B cell (primary cell): ENCODE data around the gene TIGD6. TPM values are rescaled to one million over a fixed set of nuclear protein-coding genes. Genes with fewer than 3 reads are reported as not detected.

ENCODE experiments used
- ATAC-seq: fragments of 200-7000 bp; cut with Tn5 transposase; one replicate; pipeline ENCODE4 v1.10.0; 2021; ENCODE audit warnings: low read depth, mild to moderate bottlenecking, moderate number of reproducible peaks, moderate library complexity
- CTCF ChIA-PET: fragments of 350-600 bp; sonication (Branson Sonifier 250); formaldehyde crosslinking; loops from one replicate; lab custom pipeline; 2021; ENCODE audit warnings: antibody characterized with exemption, inconsistent platforms; lab: Charles Lee
- POLR2A ChIA-PET: fragments of 350-600 bp; sonication (Branson Sonifier 250); formaldehyde crosslinking; loops from one replicate; lab custom pipeline; 2021; ENCODE audit warnings: antibody characterized with exemption; lab: Charles Lee
- DNase-seq: peaks from one replicate; pipeline ENCODE4 v3.0.0; 2013
- H2AFZ ChIP-seq: 2 replicates; pipeline ENCODE4 v1.6.1; 2012; ENCODE audit warnings: mild to moderate bottlenecking, low read depth, low read length; ENCODE audit not compliant: insufficient read depth, poor library complexity, severe bottlenecking
- H3K27ac ChIP-seq, 2 donors: 1 replicate in 1 of 2; 2 replicates in 1 of 2; pipeline ENCODE4 v1.5.1; 2012 to 2013; ENCODE audit warnings: low read length in 2 of 2, mild to moderate bottlenecking in 2 of 2, moderate library complexity in 1 of 2
- H3K27me3 ChIP-seq, 4 experiments: fragments of 200-600 bp in 1 of 4; sonication (generic) in 1 of 4; replicated peaks in 1 of 4; 1 replicate in 2 of 4; 2 replicates in 2 of 4; pipeline versions ENCODE4 v1.6.1 to v1.7.0; 2013 to 2016; ENCODE audit warnings: low read length in 3 of 4, mild to moderate bottlenecking in 2 of 4, mixed read lengths in 1 of 4, moderate library complexity in 1 of 4; ENCODE audit not compliant: insufficient read depth in 4 of 4, control insufficient read depth in 3 of 4; ENCODE audit errors: control extremely low read depth in 1 of 4
- H3K36me3 ChIP-seq, 2 experiments: replicated peaks in 1 of 2; 1 replicate in 1 of 2; 2 replicates in 1 of 2; pipeline versions ENCODE4 v1.6.1 to v1.7.1; 2013; ENCODE audit warnings: low read length in 1 of 2; ENCODE audit not compliant: insufficient read depth in 2 of 2, control insufficient read depth in 1 of 2; ENCODE audit errors: control extremely low read depth in 1 of 2, extremely low read depth in 1 of 2
- H3K4me1 ChIP-seq, 2 donors: fragments of 200-600 bp in 1 of 2; sonication (generic) in 1 of 2; 1 replicate in 1 of 2; 2 replicates in 1 of 2; pipeline versions ENCODE4 v1.5.1 to v1.6.1; 2013 to 2017; ENCODE audit warnings: low read length in 2 of 2; ENCODE audit not compliant: control insufficient read depth in 2 of 2, insufficient read depth in 2 of 2
- H3K4me2 ChIP-seq: replicated peaks from 2 replicates; pipeline ENCODE3; 2012; ENCODE audit warnings: mild to moderate bottlenecking, low read depth, low read length; ENCODE audit not compliant: poor library complexity, severe bottlenecking
- H3K4me3 ChIP-seq, 5 experiments: fragments of 200-600 bp in 1 of 5; sonication (generic) in 1 of 5; 1 replicate in 3 of 5; 2 replicates in 2 of 5; pipeline versions ENCODE4 v1.5.1 to v1.7.0; 2011 to 2016; ENCODE audit warnings: low read length in 4 of 5, mild to moderate bottlenecking in 4 of 5, low read depth in 2 of 5, control low read depth in 1 of 5, moderate library complexity in 1 of 5; ENCODE audit not compliant: insufficient read depth in 1 of 5; ENCODE audit errors: control extremely low read depth in 1 of 5, extremely low read depth in 1 of 5
- H3K79me2 ChIP-seq: fragments of 200-600 bp; sonication (generic); one replicate; pipeline ENCODE4 v1.6.0; 2016; ENCODE audit warnings: low read length; ENCODE audit not compliant: control insufficient read depth, insufficient read depth
- H3K9ac ChIP-seq: fragments of 200-600 bp; sonication (generic); 2 replicates; pipeline ENCODE4 v1.6.1; 2017; ENCODE audit warnings: mild to moderate bottlenecking, low read length, moderate library complexity
- H3K9me3 ChIP-seq, 3 donors: one replicate each; pipeline versions ENCODE4 v1.6.1 to v1.7.1; 2013; ENCODE audit warnings: low read length in 2 of 3; ENCODE audit not compliant: control insufficient read depth in 2 of 3, insufficient read depth in 1 of 3; ENCODE audit errors: control extremely low read depth in 1 of 3
- H4K20me1 ChIP-seq: 2 replicates; pipeline ENCODE4 v1.6.0; 2012; ENCODE audit warnings: mild to moderate bottlenecking, low read length; ENCODE audit not compliant: insufficient read depth, control insufficient read depth, poor library complexity, severe bottlenecking
- H3K27ac Mint-ChIP-seq: one replicate; pipeline ENCODE4 v1.8.0; 2021; ENCODE audit warnings: mixed read lengths
- H3K27me3 Mint-ChIP-seq: one replicate; pipeline ENCODE4 v1.8.0; 2021; ENCODE audit warnings: mixed read lengths
- H3K4me1 Mint-ChIP-seq: one replicate; pipeline ENCODE4 v1.8.0; 2021; ENCODE audit warnings: mixed read lengths
- H3K4me3 Mint-ChIP-seq: one replicate; pipeline ENCODE4 v1.8.0; 2021; ENCODE audit warnings: mixed read lengths
- H3K9me3 Mint-ChIP-seq: one replicate; pipeline ENCODE4 v1.8.0; 2022; ENCODE audit warnings: mixed read lengths; ENCODE audit not compliant: insufficient read depth
- EZH2 ChIP-seq: IDR thresholded peaks from 2 replicates; pipeline ENCODE4 v1.6.1; 2012; ENCODE audit warnings: borderline replicate concordance, low read depth, mild to moderate bottlenecking, moderate library complexity, low read length; ENCODE audit not compliant: insufficient read depth, poor library complexity, severe bottlenecking
- WGBS: methylation state at CpG from one replicate; pipeline ENCODE4 v1.1.5; 2013; ENCODE audit warnings: missing lambda C conversion rate; ENCODE audit not compliant: insufficient coverage; 5-methylcytosine and 5-hydroxymethylcytosine counted together
- intact Hi-C: fragments of 100-400 bp; cut with micrococcal nuclease; formaldehyde crosslinking; loops from one replicate; pipeline ENCODE4 v1.10.0; 2022
- polyA plus RNA-seq: library from polyadenylated mRNA; depleted of rRNA; stranded (reverse); fragments of >200 nt; gene quantifications from 2 replicates; pipeline ENCODE4 v1.2.3, GENCODE V29; 2012
- total RNA-seq, 2 donors: library from RNA; stranded (reverse); fragments of 120-200 nt in 1 of 2; gene quantifications; 1 replicate in 1 of 2; 2 replicates in 1 of 2; pipeline versions ENCODE4 v1.2.3 to v1.2.4, GENCODE V29; 2013 to 2022
- TF ChIP-seq, protein P1 (sequence below): fragments of 200-600 bp; IDR thresholded peaks from one replicate; pipeline ENCODE4 v1.8.0; 2022; ENCODE audit warnings: antibody characterized with exemption, mild to moderate bottlenecking

Gene TIGD6
- total and polyA plus RNA-seq, 2 donors (not counting 1 experiment from before 2014, with no cell fraction given) = 2.1 to 5.4 TPM

DNA sequence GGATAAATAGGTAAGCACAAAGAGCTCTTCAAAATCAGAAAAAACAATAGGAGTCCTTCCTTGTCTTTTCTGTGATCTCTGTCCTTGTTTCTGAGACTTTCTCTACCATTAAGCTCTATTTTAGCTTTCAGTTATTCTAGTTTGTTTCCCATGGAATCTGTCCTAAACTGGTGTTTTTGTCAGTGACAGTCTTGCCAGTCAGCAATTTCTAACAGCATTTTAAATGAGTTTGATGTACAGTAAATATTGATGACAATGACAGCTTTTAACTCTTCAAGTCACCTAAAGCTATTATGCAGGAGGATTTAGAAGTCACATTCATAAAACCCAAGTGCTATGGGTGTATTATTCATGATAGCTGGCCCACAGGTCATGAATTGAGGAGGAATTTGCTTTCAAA, 17.9 kb downstream of the TIGD6 start:
- H3K9me3 ChIP-seq = no peaks in the 10 kb centered on the region
- H3K4me2 ChIP-seq = no peak overlapping the region
- H3K4me1 ChIP-seq = no peaks in the 10 kb centered on the region
- H3K36me3 ChIP-seq = peaks cover 3 to 38% of the 10 kb centered on the region in 2 experiments
- H4K20me1 ChIP-seq = no peaks in the 10 kb centered on the region
- DNase-seq (no peak), ATAC-seq (no peak)
- POLR2A ChIA-PET = no interaction called here
- CTCF ChIA-PET = interaction anchor here (1.7 to 2.3 kb wide), 4 partner anchors 8 to 130 kb away, joined by 5 to 11 read pairs (median 6); partner anchors contain the start of gene SLC26A2
- TF ChIP-seq, protein P1, sequence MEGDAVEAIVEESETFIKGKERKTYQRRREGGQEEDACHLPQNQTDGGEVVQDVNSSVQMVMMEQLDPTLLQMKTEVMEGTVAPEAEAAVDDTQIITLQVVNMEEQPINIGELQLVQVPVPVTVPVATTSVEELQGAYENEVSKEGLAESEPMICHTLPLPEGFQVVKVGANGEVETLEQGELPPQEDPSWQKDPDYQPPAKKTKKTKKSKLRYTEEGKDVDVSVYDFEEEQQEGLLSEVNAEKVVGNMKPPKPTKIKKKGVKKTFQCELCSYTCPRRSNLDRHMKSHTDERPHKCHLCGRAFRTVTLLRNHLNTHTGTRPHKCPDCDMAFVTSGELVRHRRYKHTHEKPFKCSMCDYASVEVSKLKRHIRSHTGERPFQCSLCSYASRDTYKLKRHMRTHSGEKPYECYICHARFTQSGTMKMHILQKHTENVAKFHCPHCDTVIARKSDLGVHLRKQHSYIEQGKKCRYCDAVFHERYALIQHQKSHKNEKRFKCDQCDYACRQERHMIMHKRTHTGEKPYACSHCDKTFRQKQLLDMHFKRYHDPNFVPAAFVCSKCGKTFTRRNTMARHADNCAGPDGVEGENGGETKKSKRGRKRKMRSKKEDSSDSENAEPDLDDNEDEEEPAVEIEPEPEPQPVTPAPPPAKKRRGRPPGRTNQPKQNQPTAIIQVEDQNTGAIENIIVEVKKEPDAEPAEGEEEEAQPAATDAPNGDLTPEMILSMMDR = no peak
- TF ChIP-seq EZH2 = no peak
- no peaks in the 10 kb centered on the region for H3K27me3 Mint-ChIP-seq
- no peaks in the 10 kb centered on the region for H3K79me2 ChIP-seq
- H2AFZ ChIP-seq = no peak overlapping the region
- intact Hi-C loops = no loop called here
- H3K4me3 ChIP-seq = no peak overlapping the region
- no peaks in the 10 kb centered on the region for H3K9me3 Mint-ChIP-seq
- H3K27me3 ChIP-seq = no peaks in the 10 kb centered on the region
- no peak overlapping the region for H3K27ac ChIP-seq
- H3K9ac ChIP-seq = no peak overlapping the region
- H3K4me1 Mint-ChIP-seq = no peaks in the 10 kb centered on the region
- no peak overlapping the region for H3K4me3 Mint-ChIP-seq
- no peak overlapping the region for H3K27ac Mint-ChIP-seq

DNA sequence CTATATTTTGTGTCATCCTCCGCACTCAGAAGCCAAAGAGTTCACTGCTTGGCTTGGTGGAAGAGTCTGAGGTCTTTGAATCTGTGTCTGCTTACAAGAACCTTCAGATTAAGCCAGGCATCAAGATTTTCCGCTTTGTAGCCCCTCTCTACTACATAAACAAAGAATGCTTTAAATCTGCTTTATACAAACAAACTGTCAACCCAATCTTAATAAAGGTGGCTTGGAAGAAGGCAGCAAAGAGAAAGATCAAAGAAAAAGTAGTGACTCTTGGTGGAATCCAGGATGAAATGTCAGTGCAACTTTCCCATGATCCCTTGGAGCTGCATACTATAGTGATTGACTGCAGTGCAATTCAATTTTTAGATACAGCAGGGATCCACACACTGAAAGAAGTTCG, 19.2 kb downstream of the TIGD6 start:
- POLR2A ChIA-PET = interaction anchor here (0.9 kb wide), 1 partner anchor 13 kb away, joined by 3 read pairs; no protein-coding TSS in a partner anchor
- H2AFZ ChIP-seq = no peak overlapping the region
- Mint-ChIP-seq H3K4me1 (no peaks in the 10 kb centered on the region), H3K9me3 (no peaks in the 10 kb centered on the region), H3K27ac (no peak overlapping the region), H3K27me3 (no peaks in the 10 kb centered on the region), H3K4me3 (no peak overlapping the region)
- peaks cover 2% of the 10 kb centered on the region for H4K20me1 ChIP-seq
- CTCF ChIA-PET = interaction anchor here (1.4 to 2.3 kb wide), 4 partner anchors 9 to 128 kb away, joined by 5 to 11 read pairs (median 7); no protein-coding TSS in a partner anchor
- no peak for ATAC-seq
- H3K9ac ChIP-seq = no peak overlapping the region
- no peaks in the 10 kb centered on the region for H3K79me2 ChIP-seq
- TF ChIP-seq, protein P1 = no peak
- no peak for TF ChIP-seq EZH2
- no peak for DNase-seq
- intact Hi-C loops = no loop called here
- no peaks in the 10 kb centered on the region for H3K27me3 ChIP-seq
- H3K27ac ChIP-seq = no peak overlapping the region
- no peak overlapping the region for H3K4me3 ChIP-seq
- no peaks in the 10 kb centered on the region for H3K9me3 ChIP-seq
- H3K36me3 ChIP-seq = peaks cover 3 to 43% of the 10 kb centered on the region in 2 experiments
- whole genome bisulfite sequencing = 83% methylated on average over 1 of the region's 3 CpGs
- H3K4me2 ChIP-seq = no peak overlapping the region
- H3K4me1 ChIP-seq = no peaks in the 10 kb centered on the region
